ENCODE data around the gene OR10C1. TPM values are rescaled to one million over a fixed set of nuclear protein-coding genes. Genes with fewer than 3 reads are reported as not detected.

OR10C1 gene
- total RNA-seq, 1 donor from 2014 or later: not detected

DNA sequence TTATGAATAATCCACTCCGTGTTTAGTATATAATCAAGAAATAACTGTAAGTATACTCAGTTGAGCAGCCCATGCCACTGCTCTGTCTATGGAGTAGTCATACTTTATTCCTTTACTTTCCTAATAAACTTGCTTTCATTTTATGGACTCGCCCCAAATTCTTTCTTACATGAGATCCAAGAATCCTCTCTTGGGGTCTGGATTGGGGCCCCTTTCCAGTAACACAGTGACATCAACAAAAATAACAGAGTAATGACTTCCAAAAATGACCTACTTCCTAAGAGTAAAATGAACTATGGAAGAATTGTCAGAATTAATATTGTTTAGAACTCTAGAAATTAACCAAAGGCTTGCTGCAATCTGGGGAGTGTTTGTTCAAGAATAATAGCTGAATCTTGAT, 26.7 kb downstream of the OR10C1 start:
- DNase-seq (no peak), ATAC-seq (ENCODE audit: poor library complexity) (no peak)
- intact Hi-C loops (cut with DNase I): no loop called here

- ATAC-seq (ENCODE audit: poor library complexity) (no peak), DNase-seq (no peak)
- intact Hi-C loops (cut with DNase I): no loop called here
Measured at GRCh38 chr6:29466241-29466640, 27.1 kb downstream of the OR10C1 start.

DNA sequence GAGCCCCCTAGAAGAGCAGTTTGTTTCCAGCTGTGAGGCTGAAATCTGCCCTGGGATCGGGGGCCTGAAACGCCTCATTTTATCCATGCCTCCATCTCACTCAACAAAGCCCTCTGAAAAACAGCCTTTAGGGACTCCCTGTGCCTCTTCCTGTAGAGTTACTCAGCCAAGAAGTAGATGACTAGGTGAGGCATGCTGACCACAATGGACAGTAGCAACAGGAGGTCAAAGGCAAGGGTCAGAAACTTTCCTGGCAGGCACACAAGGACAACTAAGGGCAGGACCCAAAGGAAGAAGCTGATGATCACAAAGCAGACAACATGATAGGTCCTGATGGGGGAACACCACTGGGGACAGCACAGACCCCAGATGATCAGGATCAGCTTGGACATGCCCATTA, 35.9 kb downstream of the OR10C1 start:
- no peak for ATAC-seq (ENCODE audit: poor library complexity)
- DNase-seq: no peak
- intact Hi-C loops (cut with DNase I): no loop called here

DNA sequence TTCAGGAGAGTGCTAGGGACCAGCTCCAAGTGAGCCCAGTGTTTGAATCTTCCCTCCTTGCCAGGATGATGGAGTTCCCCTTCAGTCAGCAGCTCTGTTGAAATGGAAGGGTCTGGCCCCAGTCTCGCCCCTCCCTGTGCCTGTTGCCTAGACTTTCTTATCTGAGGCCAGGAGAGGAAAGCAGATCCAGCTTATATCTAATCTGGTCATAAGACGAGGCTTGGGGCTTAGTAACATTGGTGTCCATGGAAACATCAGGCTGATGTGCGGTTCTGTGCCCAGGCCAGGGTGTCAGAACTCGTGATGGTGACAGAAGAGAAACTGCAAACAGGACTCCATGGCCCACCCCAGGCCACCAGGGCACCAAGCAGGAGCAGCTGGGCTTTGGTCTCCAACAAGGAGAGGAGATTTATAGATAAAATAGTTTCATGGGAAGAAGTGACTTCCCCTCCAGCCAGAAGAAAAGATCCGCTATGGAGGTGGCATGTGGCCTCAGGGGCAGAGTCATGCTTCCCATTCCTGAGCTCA, 38.9 kb downstream of the OR10C1 start:
- DNase-seq (no peak), ATAC-seq (ENCODE audit: poor library complexity) (no peak)
- intact Hi-C loops (cut with DNase I): no loop called here

DNA sequence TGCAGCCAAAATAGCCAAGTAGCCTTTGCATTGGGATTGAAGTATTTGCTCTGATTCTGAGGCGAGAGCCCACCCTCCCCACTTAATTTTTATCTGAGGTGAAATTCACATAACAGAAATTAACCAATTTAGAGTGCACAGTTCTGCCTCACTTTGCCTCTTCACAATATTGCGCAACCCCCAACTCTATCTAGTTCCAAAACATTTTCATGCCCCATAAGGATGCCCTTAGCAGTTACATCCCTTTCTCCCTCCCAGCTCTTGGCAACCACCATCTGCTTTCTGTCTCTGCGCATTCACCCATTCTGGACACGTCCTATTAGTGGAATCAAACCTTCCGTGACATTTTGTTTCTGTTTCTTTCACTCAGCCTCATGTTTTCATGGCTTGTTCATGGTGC, 39.6 kb downstream of the OR10C1 start:
- intact Hi-C loops (cut with DNase I): no loop called here
- DNase-seq (no peak), ATAC-seq (ENCODE audit: poor library complexity) (no peak)

DNA sequence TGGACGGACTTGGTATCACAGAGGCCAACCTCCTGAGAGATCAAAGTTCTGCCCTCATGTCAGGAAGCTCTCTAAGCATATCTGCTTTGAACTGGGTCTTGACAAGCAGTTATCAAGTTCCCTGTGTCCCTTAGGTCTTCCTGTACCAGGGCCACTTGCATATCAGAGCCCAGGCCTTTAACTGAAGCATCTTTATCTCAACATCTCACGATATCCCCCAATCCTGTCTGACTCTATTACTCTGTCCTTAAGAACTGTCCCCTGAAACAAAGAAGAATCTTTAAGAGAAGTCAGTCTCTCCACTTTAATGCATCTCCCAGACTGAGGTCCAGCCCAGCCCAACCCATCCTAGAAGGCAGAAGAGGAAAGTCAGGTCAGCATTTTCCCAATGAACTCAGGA, 40.5 kb downstream of the OR10C1 start:
- intact Hi-C loops (cut with DNase I): no loop called here
- DNase-seq: no peak
- ATAC-seq (ENCODE audit: poor library complexity): no peak

DNA sequence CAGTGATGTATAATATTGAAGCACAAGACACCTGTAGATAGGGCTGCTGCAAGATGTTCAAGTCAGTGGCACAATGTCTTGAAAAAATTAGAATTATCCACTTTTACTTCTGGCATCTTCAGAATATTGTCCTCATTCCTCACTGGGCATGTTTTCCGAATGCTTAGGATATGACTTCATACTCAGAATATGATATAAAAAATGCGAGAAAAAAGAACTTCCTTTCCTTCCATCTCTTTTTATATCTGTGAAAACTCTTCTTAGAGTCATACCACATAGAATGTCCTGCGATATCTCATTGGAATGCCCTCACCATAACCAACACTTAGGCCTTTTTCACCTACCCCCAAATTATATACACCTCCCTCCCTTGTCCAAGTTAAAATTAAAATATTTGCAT, 44.1 kb downstream of the OR10C1 start:
- intact Hi-C loops (cut with DNase I): no loop called here
- DNase-seq: no peak
- ATAC-seq (ENCODE audit: poor library complexity): no peak

- intact Hi-C loops (cut with DNase I): no loop called here
- ATAC-seq (ENCODE audit: poor library complexity) (no peak), DNase-seq (no peak)
Measured at GRCh38 chr6:29483735-29484134, 44.6 kb downstream of the OR10C1 start.

DNA sequence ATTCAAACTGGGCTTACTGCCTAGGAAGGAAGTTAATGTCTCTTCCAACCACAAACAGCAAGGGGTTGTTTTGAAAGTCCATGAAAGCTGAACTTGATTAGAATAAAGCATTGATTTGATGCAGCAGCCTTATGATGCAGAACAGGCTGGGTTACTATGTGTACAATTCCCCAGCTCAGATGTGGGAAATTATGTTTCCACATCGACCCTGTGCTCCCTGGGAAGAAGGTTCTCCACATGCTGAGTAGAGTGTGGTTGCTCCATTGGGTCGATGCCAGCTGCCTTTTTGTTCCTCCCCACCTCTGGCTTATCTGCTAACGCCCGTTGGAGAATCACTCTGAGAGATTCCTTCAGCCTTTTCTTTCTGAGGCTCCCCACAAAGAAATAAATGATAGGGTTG, 47.5 kb downstream of the OR10C1 start:
- ATAC-seq (ENCODE audit: poor library complexity): no peak

DNA sequence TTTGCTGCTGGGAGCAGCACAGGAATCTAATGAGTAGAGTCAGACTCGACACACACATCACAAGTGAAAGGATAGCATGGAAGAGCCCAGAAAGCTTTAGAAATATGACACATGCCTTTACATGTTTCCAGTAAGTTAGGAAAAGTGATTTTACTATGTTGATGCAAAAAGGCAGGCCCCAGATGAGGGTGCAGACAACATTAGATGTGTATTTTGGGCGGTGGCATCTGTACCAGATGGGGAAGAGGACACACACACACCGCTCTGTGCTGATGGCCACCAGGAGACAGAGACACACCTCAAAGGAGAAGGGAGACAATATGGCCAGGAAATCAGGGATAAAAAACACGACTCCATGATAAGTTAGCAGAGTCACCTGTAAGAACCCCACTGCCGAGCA, 48.0 kb downstream of the OR10C1 start:
- ATAC-seq (ENCODE audit: poor library complexity) (no peak), DNase-seq (no peak)
- intact Hi-C loops (cut with DNase I): no loop called here

More for the DNA sequence above, 47.5 kb downstream of the OR10C1 start:
- no peak for DNase-seq
- intact Hi-C loops (cut with DNase I): no loop called here

DNA sequence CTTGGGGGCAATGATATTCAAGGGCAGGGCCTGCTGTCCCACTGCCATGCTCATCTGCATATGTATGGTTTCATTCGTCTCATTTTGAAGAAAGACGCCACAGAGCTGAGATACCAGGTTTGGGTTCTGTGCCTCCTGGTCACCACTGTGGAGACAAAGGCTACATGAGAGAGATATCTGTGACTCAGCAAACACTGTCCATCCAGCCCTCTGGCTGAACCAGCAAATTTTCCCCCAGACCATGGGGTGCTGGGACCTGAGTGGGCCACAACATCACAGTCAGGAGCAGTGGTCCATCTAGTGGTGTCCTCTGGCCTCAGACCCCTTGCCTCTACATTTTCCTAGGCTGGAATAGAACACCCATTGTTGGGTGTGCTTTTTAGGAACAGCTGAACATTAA, 48.6 kb downstream of the OR10C1 start, which contains the start of gene MAS1L:
Gene MAS1L, minus strand, starts transcription at position 297 of the 400 bp plus-strand sequence. Its CDS starts 54 bp downstream, at position 243.
- ATAC-seq (ENCODE audit: poor library complexity) (no peak), DNase-seq (no peak)
- intact Hi-C loops (cut with DNase I): no loop called here

GRCh38 chr6:29488874-29489273, 49.8 kb downstream of the OR10C1 start:
- intact Hi-C loops (cut with DNase I): no loop called here
- DNase-seq: no peak
- ATAC-seq (ENCODE audit: poor library complexity): no peak

- ATAC-seq (ENCODE audit: poor library complexity) (no peak), DNase-seq (no peak)
- intact Hi-C loops (cut with DNase I): no loop called here
Measured at GRCh38 chr6:29489286-29489685, 50.2 kb downstream of the OR10C1 start.

GRCh38 chr6:29490055-29490454, 50.9 kb downstream of the OR10C1 start:
- intact Hi-C loops (cut with DNase I): no loop called here
- DNase-seq (no peak), ATAC-seq (ENCODE audit: poor library complexity) (no peak)

DNA sequence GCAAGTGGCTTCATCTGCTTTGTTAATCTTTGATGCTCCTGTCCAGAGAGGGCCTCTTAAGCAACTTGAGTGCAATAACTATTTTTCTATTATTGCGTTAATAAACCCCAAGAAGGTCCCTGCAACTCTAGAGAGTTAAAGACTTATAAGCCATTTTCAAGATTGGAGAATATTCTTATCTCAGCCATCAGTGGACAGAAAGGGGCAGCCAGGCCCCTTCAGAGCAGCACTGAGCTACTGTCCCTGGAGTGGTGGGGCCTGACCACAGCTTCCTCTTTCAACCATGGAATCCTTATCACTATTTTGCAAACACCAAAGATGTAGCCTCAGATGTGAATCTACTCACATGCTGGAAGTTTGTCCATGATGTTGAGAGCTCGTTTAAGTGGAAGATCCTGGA, 51.4 kb downstream of the OR10C1 start:
- intact Hi-C loops (cut with DNase I): no loop called here

More for the DNA sequence above, 51.4 kb downstream of the OR10C1 start:
- ATAC-seq (ENCODE audit: poor library complexity) (no peak), DNase-seq (no peak)

Other genes with a start within 250 kb of the OR10C1 start
- gene OR14J1, start 137.6 kb upstream of the OR10C1 start, total RNA-seq: not detected
- not detected for gene OR5V1, start 70.4 kb upstream of the OR10C1 start, total RNA-seq
- gene OR12D3, start 64.0 kb upstream of the OR10C1 start, total RNA-seq: not detected
- not detected for gene OR12D2, start 43.7 kb upstream of the OR10C1 start, total RNA-seq
- gene OR12D1, start 24.4 kb upstream of the OR10C1 start, total RNA-seq: not detected
- gene OR11A1, start 17.8 kb downstream of the OR10C1 start, total RNA-seq: not detected
- gene OR2H1, start 17.8 kb downstream of the OR10C1 start, total RNA-seq: not detected
- gene MAS1L, start 48.6 kb downstream of the OR10C1 start, total RNA-seq: not detected
- gene UBD, start 120.4 kb downstream of the OR10C1 start, total RNA-seq: 0.35 TPM
- gene OR2H2, start 145.8 kb downstream of the OR10C1 start, total RNA-seq: not detected
- gene GABBR1, start 193.9 kb downstream of the OR10C1 start, total RNA-seq: 18.4 TPM
- gene MOG, start 217.8 kb downstream of the OR10C1 start, total RNA-seq: 10.3 TPM
- gene ZFP57, start 241.8 kb downstream of the OR10C1 start, total RNA-seq: not detected

Data from Right ventricle myocardium superior (tissue), 1 donor.